CD4-positive, alpha-beta T cell treated with Interleukin-10 for 1 hour (primary cell): ENCODE data around the gene CADM2.

Experiments
- DNase-seq: peaks from one replicate; pipeline ENCODE4 v3.0.0-alpha.2; 2020

Gene CADM2

GRCh38 chr3:85208650-85209049 is 249.9 kb downstream of the CADM2 start:
- DNase-seq, result no peak

- DNase-seq, result no peak
Observed at GRCh38 chr3:85210540-85210939, 251.8 kb downstream of the CADM2 start.

GRCh38 chr3:85228966-85229365 is 270.2 kb downstream of the CADM2 start:
- DNase-seq, result no peak

GRCh38 chr3:85244091-85244490 is 285.3 kb downstream of the CADM2 start:
- DNase-seq, result no peak

- DNase-seq, result no peak
Observed at GRCh38 chr3:85244519-85244918, 285.7 kb downstream of the CADM2 start.

- no peak for DNase-seq
Observed at GRCh38 chr3:85251766-85252165, 293.0 kb downstream of the CADM2 start.

- no peak for DNase-seq
Observed at GRCh38 chr3:85252686-85253085, 293.9 kb downstream of the CADM2 start.

GRCh38 chr3:85254738-85255137 is 295.9 kb downstream of the CADM2 start:
- DNase-seq, result no peak

- DNase-seq, result no peak
Observed at GRCh38 chr3:85255949-85256348, 297.2 kb downstream of the CADM2 start.

- no peak for DNase-seq
Observed at GRCh38 chr3:85258326-85258725, 299.5 kb downstream of the CADM2 start.

GRCh38 chr3:85258819-85259218 is 300.0 kb downstream of the CADM2 start:
- DNase-seq, result no peak

GRCh38 chr3:85259748-85260147 is 301.0 kb downstream of the CADM2 start:
- no peak for DNase-seq

- DNase-seq, result no peak
Observed at GRCh38 chr3:85264381-85264780, 305.6 kb downstream of the CADM2 start.

- DNase-seq, result no peak
Observed at GRCh38 chr3:85270488-85270887, 311.7 kb downstream of the CADM2 start.

- no peak for DNase-seq
Observed at GRCh38 chr3:85271911-85272310, 313.1 kb downstream of the CADM2 start.

GRCh38 chr3:85288257-85288656 is 329.5 kb downstream of the CADM2 start:
- no peak for DNase-seq

GRCh38 chr3:85297291-85297690 is 338.5 kb downstream of the CADM2 start:
- no peak for DNase-seq

- no peak for DNase-seq
Observed at GRCh38 chr3:85298032-85298431, 339.2 kb downstream of the CADM2 start.

- DNase-seq, result no peak
Observed at GRCh38 chr3:85303156-85303555, 344.4 kb downstream of the CADM2 start.

GRCh38 chr3:85304360-85304964 is 345.7 kb downstream of the CADM2 start:
- no peak for DNase-seq

GRCh38 chr3:85312331-85312730 is 353.5 kb downstream of the CADM2 start:
- DNase-seq, result no peak

GRCh38 chr3:85313380-85313779 is 354.6 kb downstream of the CADM2 start:
- no peak for DNase-seq

GRCh38 chr3:85316252-85316651 is 357.5 kb downstream of the CADM2 start:
- no peak for DNase-seq

- no peak for DNase-seq
Observed at GRCh38 chr3:85321892-85322291, 363.1 kb downstream of the CADM2 start.

- no peak for DNase-seq
Observed at GRCh38 chr3:85330071-85330470, 371.3 kb downstream of the CADM2 start.

GRCh38 chr3:85337895-85338294 is 379.1 kb downstream of the CADM2 start:
- DNase-seq, result no peak
